Measurements from ENCODE around the gene DYNLRB1.
A peak's percentile ranks its signal among the peaks of the same experiment; 100 is the strongest.

The DYNLRB1 gene

GRCh38 chr20:34567892-34568865 is 52.0 kb downstream of the DYNLRB1 start:
- peak; percentile 27 for DNase-seq
- no peak overlapping the region for H3K9ac ChIP-seq (ENCODE audit: low read length)
- no peak overlapping the region for H3K23ac ChIP-seq (ENCODE audit: low read length)
- H3K27me3 ChIP-seq (ENCODE audit: insufficient read depth, low read length, poor library complexity), result no peaks in the 10 kb centered on the region
- no peaks in the 10 kb centered on the region for H3K79me1 ChIP-seq (ENCODE audit: low read length)
- no peak overlapping the region for H3K4me3 ChIP-seq (ENCODE audit: low read length)
- no peak overlapping the region for H3K4ac ChIP-seq (ENCODE audit: low read depth, low read length)
- WGBS (ENCODE audit: extremely low coverage, insufficient coverage, low lambda C conversion rate), result no CpG with 5 or more reads among the region's 15 CpGs
- peaks cover 1% of the 10 kb centered on the region for H3K36me3 ChIP-seq (ENCODE audit: control insufficient read depth, insufficient read depth, low read length)
- no peak overlapping the region for H4K8ac ChIP-seq (ENCODE audit: low read depth, low read length)
- no peaks in the 10 kb centered on the region for H3K4me1 ChIP-seq (ENCODE audit: control insufficient read depth, low read depth, low read length)
- H3K4me2 ChIP-seq (ENCODE audit: low read length), result no peak overlapping the region
- no peak overlapping the region for H2BK5ac ChIP-seq (ENCODE audit: low read length)
- H2AK5ac ChIP-seq (ENCODE audit: low read length), result no peak overlapping the region
- H4K5ac ChIP-seq (ENCODE audit: low read length), result no peak overlapping the region
- no peak overlapping the region for H2BK120ac ChIP-seq (ENCODE audit: low read depth, low read length)
- H3K56ac ChIP-seq (ENCODE audit: low read length), result peak overlapping the region; percentile 10
- H3K79me2 ChIP-seq (ENCODE audit: control insufficient read depth, insufficient read depth, low read length), result no peaks in the 10 kb centered on the region
- H2BK15ac ChIP-seq (replicated peaks; ENCODE audit: low read depth), result no peak overlapping the region
- no peak overlapping the region for H3K18ac ChIP-seq (ENCODE audit: low read length)
- no peak overlapping the region for H3K27ac ChIP-seq (ENCODE audit: low read depth, low read length)

- Histone ChIP-seq H3K27me3 (ENCODE audit: insufficient read depth, low read length, poor library complexity) (no peaks in the 10 kb centered on the region), H2AK5ac (ENCODE audit: low read length) (no peak overlapping the region), H3K4me3 (ENCODE audit: low read length) (no peak overlapping the region), H3K4me2 (ENCODE audit: low read length) (no peak overlapping the region), H2BK5ac (ENCODE audit: low read length) (no peak overlapping the region), H3K56ac (ENCODE audit: low read length) (no peak overlapping the region), H2BK120ac (ENCODE audit: low read depth, low read length) (no peak overlapping the region), H3K9ac (ENCODE audit: low read length) (no peak overlapping the region), H3K36me3 (ENCODE audit: control insufficient read depth, insufficient read depth, low read length) (peaks cover 1% of the 10 kb centered on the region), H3K18ac (ENCODE audit: low read length) (no peak overlapping the region), H3K79me2 (ENCODE audit: control insufficient read depth, insufficient read depth, low read length) (no peaks in the 10 kb centered on the region), H4K5ac (ENCODE audit: low read length) (no peak overlapping the region), H2BK15ac (replicated peaks; ENCODE audit: low read depth) (no peak overlapping the region), H3K4me1 (ENCODE audit: control insufficient read depth, low read depth, low read length) (no peaks in the 10 kb centered on the region), H3K79me1 (ENCODE audit: low read length) (no peaks in the 10 kb centered on the region), H3K4ac (ENCODE audit: low read depth, low read length) (no peak overlapping the region), H3K27ac (ENCODE audit: low read depth, low read length) (no peak overlapping the region), H4K8ac (ENCODE audit: low read depth, low read length) (no peak overlapping the region), H3K23ac (ENCODE audit: low read length) (no peak overlapping the region)
- no CpG with 5 or more reads among the region's 2 CpGs for WGBS (ENCODE audit: extremely low coverage, insufficient coverage, low lambda C conversion rate)
- DNase-seq, result no peak
Measured at GRCh38 chr20:34569598-34569997, 53.4 kb downstream of the DYNLRB1 start.

GRCh38 chr20:34570859-34571306 is 54.7 kb downstream of the DYNLRB1 start:
- H3K4ac ChIP-seq (ENCODE audit: low read depth, low read length), result no peak overlapping the region
- H4K8ac ChIP-seq (ENCODE audit: low read depth, low read length), result no peak overlapping the region
- H2BK15ac ChIP-seq (replicated peaks; ENCODE audit: low read depth), result no peak overlapping the region
- no CpG with 5 or more reads among the region's 3 CpGs for WGBS (ENCODE audit: extremely low coverage, insufficient coverage, low lambda C conversion rate)
- no peaks in the 10 kb centered on the region for H3K79me1 ChIP-seq (ENCODE audit: low read length)
- H3K79me2 ChIP-seq (ENCODE audit: control insufficient read depth, insufficient read depth, low read length), result no peaks in the 10 kb centered on the region
- H3K23ac ChIP-seq (ENCODE audit: low read length), result no peak overlapping the region
- no peak overlapping the region for H3K18ac ChIP-seq (ENCODE audit: low read length)
- no peak overlapping the region for H2AK5ac ChIP-seq (ENCODE audit: low read length)
- H4K5ac ChIP-seq (ENCODE audit: low read length), result no peak overlapping the region
- H3K36me3 ChIP-seq (ENCODE audit: control insufficient read depth, insufficient read depth, low read length), result no peaks in the 10 kb centered on the region
- H3K27ac ChIP-seq (ENCODE audit: low read depth, low read length), result no peak overlapping the region
- no peak overlapping the region for H2BK120ac ChIP-seq (ENCODE audit: low read depth, low read length)
- no peak overlapping the region for H3K4me3 ChIP-seq (ENCODE audit: low read length)
- no peak overlapping the region for H3K56ac ChIP-seq (ENCODE audit: low read length)
- H3K9ac ChIP-seq (ENCODE audit: low read length), result no peak overlapping the region
- no peak overlapping the region for H2BK5ac ChIP-seq (ENCODE audit: low read length)
- H3K27me3 ChIP-seq (ENCODE audit: insufficient read depth, low read length, poor library complexity), result no peaks in the 10 kb centered on the region
- no peak overlapping the region for H3K4me2 ChIP-seq (ENCODE audit: low read length)
- DNase-seq, result peak; percentile 19
- H3K4me1 ChIP-seq (ENCODE audit: control insufficient read depth, low read depth, low read length), result no peaks in the 10 kb centered on the region

GRCh38 chr20:34571753-34572152 is 55.5 kb downstream of the DYNLRB1 start:
- no peaks in the 10 kb centered on the region for H3K36me3 ChIP-seq (ENCODE audit: control insufficient read depth, insufficient read depth, low read length)
- no peaks in the 10 kb centered on the region for H3K27me3 ChIP-seq (ENCODE audit: insufficient read depth, low read length, poor library complexity)
- H3K79me1 ChIP-seq (ENCODE audit: low read length), result no peaks in the 10 kb centered on the region
- no peak overlapping the region for H2BK120ac ChIP-seq (ENCODE audit: low read depth, low read length)
- no peak overlapping the region for H3K4me3 ChIP-seq (ENCODE audit: low read length)
- H2BK5ac ChIP-seq (ENCODE audit: low read length), result no peak overlapping the region
- H2BK15ac ChIP-seq (replicated peaks; ENCODE audit: low read depth), result no peak overlapping the region
- peak; percentile 30 for DNase-seq
- no peak overlapping the region for H3K18ac ChIP-seq (ENCODE audit: low read length)
- no peak overlapping the region for H4K8ac ChIP-seq (ENCODE audit: low read depth, low read length)
- H3K79me2 ChIP-seq (ENCODE audit: control insufficient read depth, insufficient read depth, low read length), result no peaks in the 10 kb centered on the region
- H3K23ac ChIP-seq (ENCODE audit: low read length), result no peak overlapping the region
- no peak overlapping the region for H3K56ac ChIP-seq (ENCODE audit: low read length)
- no peak overlapping the region for H3K4me2 ChIP-seq (ENCODE audit: low read length)
- H3K4me1 ChIP-seq (ENCODE audit: control insufficient read depth, low read depth, low read length), result no peaks in the 10 kb centered on the region
- H3K9ac ChIP-seq (ENCODE audit: low read length), result no peak overlapping the region
- no peak overlapping the region for H3K27ac ChIP-seq (ENCODE audit: low read depth, low read length)
- H2AK5ac ChIP-seq (ENCODE audit: low read length), result no peak overlapping the region
- WGBS (ENCODE audit: extremely low coverage, insufficient coverage, low lambda C conversion rate), result no CpG with 5 or more reads among the region's 5 CpGs
- no peak overlapping the region for H4K5ac ChIP-seq (ENCODE audit: low read length)
- no peak overlapping the region for H3K4ac ChIP-seq (ENCODE audit: low read depth, low read length)

- H3K23ac ChIP-seq (ENCODE audit: low read length), result no peak overlapping the region
- no peak overlapping the region for H3K4ac ChIP-seq (ENCODE audit: low read depth, low read length)
Measured at GRCh38 chr20:34573541-34574300, 57.5 kb downstream of the DYNLRB1 start.

More at GRCh38 chr20:34573541-34574300, 57.5 kb downstream of the DYNLRB1 start:
- no peak overlapping the region for H4K5ac ChIP-seq (ENCODE audit: low read length)
- H3K79me1 ChIP-seq (ENCODE audit: low read length), result no peaks in the 10 kb centered on the region
- H3K4me1 ChIP-seq (ENCODE audit: control insufficient read depth, low read depth, low read length), result no peaks in the 10 kb centered on the region
- no peak overlapping the region for H3K4me3 ChIP-seq (ENCODE audit: low read length)
- no peak overlapping the region for H2BK120ac ChIP-seq (ENCODE audit: low read depth, low read length)
- no peak overlapping the region for H2BK15ac ChIP-seq (replicated peaks; ENCODE audit: low read depth)
- no CpG with 5 or more reads among the region's 7 CpGs for WGBS (ENCODE audit: extremely low coverage, insufficient coverage, low lambda C conversion rate)
- no peak overlapping the region for H2BK5ac ChIP-seq (ENCODE audit: low read length)
- no peak overlapping the region for H3K9ac ChIP-seq (ENCODE audit: low read length)
- no peaks in the 10 kb centered on the region for H3K36me3 ChIP-seq (ENCODE audit: control insufficient read depth, insufficient read depth, low read length)
- H3K27ac ChIP-seq (ENCODE audit: low read depth, low read length), result no peak overlapping the region
- no peak overlapping the region for H3K56ac ChIP-seq (ENCODE audit: low read length)
- no peak overlapping the region for H3K4me2 ChIP-seq (ENCODE audit: low read length)
- H3K27me3 ChIP-seq (ENCODE audit: insufficient read depth, low read length, poor library complexity), result no peaks in the 10 kb centered on the region
- no peak for DNase-seq
- H2AK5ac ChIP-seq (ENCODE audit: low read length), result no peak overlapping the region
- no peak overlapping the region for H4K8ac ChIP-seq (ENCODE audit: low read depth, low read length)
- no peaks in the 10 kb centered on the region for H3K79me2 ChIP-seq (ENCODE audit: control insufficient read depth, insufficient read depth, low read length)
- no peak overlapping the region for H3K18ac ChIP-seq (ENCODE audit: low read length)

All from mesendoderm (in vitro differentiated cells).